Measurements from ENCODE around the gene POLQ. TPM values are rescaled to one million over a fixed set of nuclear protein-coding genes. Genes with fewer than 3 reads are reported as not detected.

The POLQ gene
- total RNA-seq, 1 experiment from 2014 or later = 12.3 TPM

DNA sequence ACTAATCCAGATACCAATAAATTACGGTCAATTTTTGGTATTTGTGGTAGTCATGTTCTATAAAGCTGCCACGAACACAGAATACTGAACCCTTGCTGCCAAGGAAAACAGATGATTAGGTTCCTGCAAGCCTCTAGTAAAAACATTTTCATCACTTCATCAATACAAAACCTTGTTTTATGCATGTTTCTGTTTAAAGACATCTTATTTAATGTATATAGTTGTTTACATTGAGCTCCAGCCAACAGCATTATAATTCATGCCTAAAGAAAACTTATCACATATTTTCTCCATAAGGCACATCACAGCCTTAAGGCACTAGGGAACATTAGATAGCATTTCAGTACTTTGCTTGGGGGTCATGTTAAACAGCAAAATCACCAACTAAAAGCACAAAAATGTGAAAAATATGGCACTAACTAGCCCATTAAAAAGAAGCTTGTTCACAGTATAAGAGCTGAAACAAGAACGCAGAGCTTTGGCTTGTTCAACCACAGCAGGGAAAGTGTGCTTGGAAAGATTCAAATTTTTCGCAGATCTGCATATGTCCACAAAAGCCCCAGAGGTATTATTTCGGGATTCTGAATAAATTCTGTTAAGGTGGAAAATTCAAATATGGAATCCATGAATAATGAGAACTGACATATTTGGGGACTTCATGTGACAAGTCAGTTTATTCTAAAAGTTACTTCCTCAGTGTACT, 27.7 kb downstream of the POLQ start:
- Histone ChIP-seq H3K9me3 (ENCODE audit: control insufficient read depth in 1 of 2, insufficient read depth in 1 of 2, low read depth in 1 of 2, low read length in 2 of 2) (no peaks in the 10 kb centered on the region), H3K9ac (ENCODE audit: low read length) (no peak overlapping the region), H4K20me1 (ENCODE audit: insufficient read depth) (peaks cover 4% of the 10 kb centered on the region; the same call in 1 of the 2 replicates), H3K4me1 (ENCODE audit: control insufficient read depth in 1 of 2, insufficient read depth in 2 of 2, low read length in 2 of 2) (no peaks in the 10 kb centered on the region), H3K4me3 (replicated peaks in 1 of 2; ENCODE audit: low read depth in 1 of 2, low read length in 2 of 2) (no peak overlapping the region), H3K36me3 (ENCODE audit: control insufficient read depth in 1 of 2, insufficient read depth in 2 of 2, low read length in 2 of 2) (peaks cover 0 to 19% of the 10 kb centered on the region in 2 experiments; a peak in 2 of 4 replicates), H2AFZ (ENCODE audit: low read depth, low read length, poor library complexity, severe bottlenecking) (no peak overlapping the region), H3K27me3 (ENCODE audit: insufficient read depth, low read length) (no peaks in the 10 kb centered on the region), H3K9me2 (ENCODE audit: insufficient read depth) (no peaks in the 10 kb centered on the region), H3K27ac (ENCODE audit: low read depth, low read length) (no peak overlapping the region), H3K4me2 (ENCODE audit: low read length) (no peak overlapping the region), H3K79me2 (ENCODE audit: insufficient read depth, low read length) (peaks cover 34% of the 10 kb centered on the region; the same call in 1 of the 2 replicates)
- BruUV-seq (replicated peaks) = no TSS peak
- TF ChIP-seq TCF7L2 (IDR thresholded peaks at IDR 0.05; ENCODE audit: borderline replicate concordance, extremely low read depth, insufficient read depth, insufficient read length) = no peak
- TF ChIP-seq CEBPB (IDR thresholded peaks at IDR 0.05; ENCODE audit: low read depth) = no peak
- TF ChIP-seq SRF (IDR thresholded peaks at IDR 0.05; ENCODE audit: low read depth) = no peak
- TF ChIP-seq, protein P1, sequence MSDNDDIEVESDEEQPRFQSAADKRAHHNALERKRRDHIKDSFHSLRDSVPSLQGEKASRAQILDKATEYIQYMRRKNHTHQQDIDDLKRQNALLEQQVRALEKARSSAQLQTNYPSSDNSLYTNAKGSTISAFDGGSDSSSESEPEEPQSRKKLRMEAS (IDR thresholded peaks at IDR 0.05) = no peak
- no peak for TF ChIP-seq ZNF274 (IDR thresholded peaks at IDR 0.05; ENCODE audit: low read depth, low read length)
- TF ChIP-seq ZFX (IDR thresholded peaks at IDR 0.05) = no peak
- no peak for TF ChIP-seq EGR1 (IDR thresholded peaks at IDR 0.05; ENCODE audit: low read depth)
- TF ChIP-seq SP1 (IDR thresholded peaks at IDR 0.05; ENCODE audit: low read depth) = no peak
- TF ChIP-seq, protein P2, sequence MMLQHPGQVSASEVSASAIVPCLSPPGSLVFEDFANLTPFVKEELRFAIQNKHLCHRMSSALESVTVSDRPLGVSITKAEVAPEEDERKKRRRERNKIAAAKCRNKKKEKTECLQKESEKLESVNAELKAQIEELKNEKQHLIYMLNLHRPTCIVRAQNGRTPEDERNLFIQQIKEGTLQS (IDR thresholded peaks at IDR 0.05) = no peak
- no peak for TF ChIP-seq POLR2AphosphoS5 (IDR thresholded peaks at IDR 0.05; ENCODE audit: low read depth, low read length)
- TF ChIP-seq, protein P3, sequence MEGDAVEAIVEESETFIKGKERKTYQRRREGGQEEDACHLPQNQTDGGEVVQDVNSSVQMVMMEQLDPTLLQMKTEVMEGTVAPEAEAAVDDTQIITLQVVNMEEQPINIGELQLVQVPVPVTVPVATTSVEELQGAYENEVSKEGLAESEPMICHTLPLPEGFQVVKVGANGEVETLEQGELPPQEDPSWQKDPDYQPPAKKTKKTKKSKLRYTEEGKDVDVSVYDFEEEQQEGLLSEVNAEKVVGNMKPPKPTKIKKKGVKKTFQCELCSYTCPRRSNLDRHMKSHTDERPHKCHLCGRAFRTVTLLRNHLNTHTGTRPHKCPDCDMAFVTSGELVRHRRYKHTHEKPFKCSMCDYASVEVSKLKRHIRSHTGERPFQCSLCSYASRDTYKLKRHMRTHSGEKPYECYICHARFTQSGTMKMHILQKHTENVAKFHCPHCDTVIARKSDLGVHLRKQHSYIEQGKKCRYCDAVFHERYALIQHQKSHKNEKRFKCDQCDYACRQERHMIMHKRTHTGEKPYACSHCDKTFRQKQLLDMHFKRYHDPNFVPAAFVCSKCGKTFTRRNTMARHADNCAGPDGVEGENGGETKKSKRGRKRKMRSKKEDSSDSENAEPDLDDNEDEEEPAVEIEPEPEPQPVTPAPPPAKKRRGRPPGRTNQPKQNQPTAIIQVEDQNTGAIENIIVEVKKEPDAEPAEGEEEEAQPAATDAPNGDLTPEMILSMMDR (IDR thresholded peaks at IDR 0.05 in 2 of 3, conservative IDR thresholded peaks at IDR 0.05 in 1 of 3; ENCODE audit: borderline replicate concordance in 1 of 3, insufficient read depth in 1 of 3, low read depth in 2 of 3, low read length in 2 of 3) = no peak
- TF ChIP-seq YY1 (IDR thresholded peaks at IDR 0.05; ENCODE audit: extremely low read depth, insufficient replicate concordance, low read depth, low read length) = no peak
- no peak for DNase-seq (ENCODE audit: low read depth, low spot score)
- ATAC-seq = no peak
- POLR2A ChIA-PET = no interaction called here
- RAD21 ChIA-PET (ENCODE audit: low non-redundant PET in 1 of 2, low total read pairs in 2 of 2, uncharacterized antibody in 2 of 2, unreplicated experiment in 2 of 2) = no interaction called here
- intact Hi-C loops (cut with micrococcal nuclease) = no loop called here
- CTCF ChIA-PET = no interaction called here
